Ectodermal cell (in vitro differentiated cells): ENCODE data around the gene CNPY1.

ENCODE experiments used
- H3K27ac ChIP-seq: 2 replicates; pipeline ENCODE4 v1.7.0; 2013; ENCODE audit warnings: mild to moderate bottlenecking, low read depth, low read length; ENCODE audit not compliant: insufficient read depth, poor library complexity, severe bottlenecking
- H3K27me3 ChIP-seq: 2 replicates; pipeline ENCODE4 v1.7.0; 2013; ENCODE audit warnings: mild to moderate bottlenecking, low read length; ENCODE audit not compliant: insufficient read depth, control insufficient read depth, poor library complexity, severe bottlenecking
- H3K36me3 ChIP-seq: one replicate; pipeline ENCODE4 v1.7.0; 2013; ENCODE audit warnings: low read length; ENCODE audit not compliant: control insufficient read depth, insufficient read depth
- H3K4me1 ChIP-seq: one replicate; pipeline ENCODE4 v1.7.0; 2013; ENCODE audit warnings: low read length; ENCODE audit not compliant: control insufficient read depth, insufficient read depth
- H3K4me3 ChIP-seq: 2 replicates; pipeline ENCODE4 v1.7.0; 2013; ENCODE audit warnings: low read depth, low read length, control low read depth; ENCODE audit not compliant: insufficient read depth
- H3K9me3 ChIP-seq: 2 replicates; pipeline ENCODE4 v1.7.0; 2013; ENCODE audit warnings: mild to moderate bottlenecking, low read length, moderate library complexity; ENCODE audit not compliant: control insufficient read depth
- WGBS, 2 experiments: methylation state at CpG; one replicate each; pipeline ENCODE4 v1.1.7; 2013; ENCODE audit warnings: missing lambda C conversion rate in 2 of 2; 5-methylcytosine and 5-hydroxymethylcytosine counted together

CNPY1 gene

DNA sequence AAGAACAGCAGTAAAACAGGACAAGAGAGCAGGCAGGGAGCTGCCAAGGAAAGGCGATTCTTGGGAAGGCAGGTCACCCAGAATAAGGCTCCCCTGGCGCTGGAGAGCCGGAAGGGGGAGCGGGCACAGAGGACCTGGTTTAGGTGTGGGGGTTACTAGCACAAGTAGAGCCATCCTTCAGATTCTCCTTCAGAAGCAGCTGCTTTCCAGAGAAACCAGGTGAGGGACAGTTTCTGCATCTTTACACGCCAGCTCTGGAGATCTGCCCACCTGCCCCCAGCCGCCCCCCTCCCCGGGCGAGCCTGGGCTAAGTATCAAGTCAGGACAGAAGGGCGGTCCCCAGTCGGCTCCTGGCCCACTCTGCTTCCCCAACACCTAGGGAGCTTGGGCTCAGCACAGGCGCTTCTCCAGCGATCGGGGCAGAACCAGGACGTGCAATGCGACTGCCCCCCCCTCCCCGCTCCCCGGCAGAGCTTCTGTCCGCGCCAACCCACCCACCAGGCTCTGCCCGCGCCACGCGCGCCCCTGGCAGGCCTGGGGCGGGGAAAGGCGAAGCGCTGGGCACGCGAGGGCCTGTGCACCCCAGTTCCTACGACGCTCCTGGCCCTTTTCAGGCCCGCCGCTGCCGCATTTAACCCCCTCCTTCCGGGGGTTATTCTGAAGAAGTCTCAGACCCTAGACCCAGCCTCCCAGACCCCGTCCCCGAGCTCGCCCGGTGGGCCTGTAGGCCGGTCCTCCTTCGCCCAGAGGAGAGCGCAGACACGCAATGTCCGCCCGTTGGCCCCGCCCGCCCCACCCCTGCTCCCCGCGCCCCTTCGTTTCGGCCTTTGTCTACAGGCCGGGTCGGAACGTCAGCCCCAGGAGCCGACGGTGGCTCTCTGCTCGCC, 92.8 kb downstream of the CNPY1 start:
- no peaks in the 10 kb centered on the region for H3K9me3 ChIP-seq
- H3K4me1 ChIP-seq: peaks cover 20% of the 10 kb centered on the region
- no peak overlapping the region for H3K27ac ChIP-seq
- WGBS, 2 experiments: 2% methylated on average over 57 of the region's 57 CpGs
- peaks cover 98% of the 10 kb centered on the region for H3K27me3 ChIP-seq
- H3K4me3 ChIP-seq: no peak overlapping the region
- H3K36me3 ChIP-seq: no peaks in the 10 kb centered on the region

GRCh38 chr7:155452505-155453295, 93.7 kb downstream of the CNPY1 start:
- H3K4me3 ChIP-seq: no peak overlapping the region
- H3K27ac ChIP-seq: no peak overlapping the region
- H3K36me3 ChIP-seq: no peaks in the 10 kb centered on the region
- no peaks in the 10 kb centered on the region for H3K9me3 ChIP-seq
- peaks cover 20% of the 10 kb centered on the region for H3K4me1 ChIP-seq
- WGBS, 2 experiments: 23 to 30% methylated on average over 5 of the region's 5 CpGs
- H3K27me3 ChIP-seq: peaks cover 98% of the 10 kb centered on the region

- H3K27ac ChIP-seq: no peak overlapping the region
- WGBS, 2 experiments: 14 to 18% methylated on average over 9 of the region's 9 CpGs
Measured at GRCh38 chr7:155451840-155452239, 94.5 kb downstream of the CNPY1 start.

More at GRCh38 chr7:155451840-155452239, 94.5 kb downstream of the CNPY1 start:
- Histone ChIP-seq H3K4me1 (peaks cover 17% of the 10 kb centered on the region), H3K4me3 (no peak overlapping the region), H3K9me3 (no peaks in the 10 kb centered on the region), H3K27me3 (peaks cover 100% of the 10 kb centered on the region), H3K36me3 (no peaks in the 10 kb centered on the region)
